GM15510 (cell line): Measurements from ENCODE around the gene RAD51AP1.

Experiments used
- POLR2A ChIP-seq: IDR thresholded peaks from 3 replicates; pipeline ENCODE4 v1.6.1; 2011; ENCODE audit warnings: borderline replicate concordance; ENCODE audit not compliant: insufficient read length; ENCODE audit errors: extremely low read depth

RAD51AP1 gene, protein sequence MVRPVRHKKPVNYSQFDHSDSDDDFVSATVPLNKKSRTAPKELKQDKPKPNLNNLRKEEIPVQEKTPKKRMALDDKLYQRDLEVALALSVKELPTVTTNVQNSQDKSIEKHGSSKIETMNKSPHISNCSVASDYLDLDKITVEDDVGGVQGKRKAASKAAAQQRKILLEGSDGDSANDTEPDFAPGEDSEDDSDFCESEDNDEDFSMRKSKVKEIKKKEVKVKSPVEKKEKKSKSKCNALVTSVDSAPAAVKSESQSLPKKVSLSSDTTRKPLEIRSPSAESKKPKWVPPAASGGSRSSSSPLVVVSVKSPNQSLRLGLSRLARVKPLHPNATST

DNA sequence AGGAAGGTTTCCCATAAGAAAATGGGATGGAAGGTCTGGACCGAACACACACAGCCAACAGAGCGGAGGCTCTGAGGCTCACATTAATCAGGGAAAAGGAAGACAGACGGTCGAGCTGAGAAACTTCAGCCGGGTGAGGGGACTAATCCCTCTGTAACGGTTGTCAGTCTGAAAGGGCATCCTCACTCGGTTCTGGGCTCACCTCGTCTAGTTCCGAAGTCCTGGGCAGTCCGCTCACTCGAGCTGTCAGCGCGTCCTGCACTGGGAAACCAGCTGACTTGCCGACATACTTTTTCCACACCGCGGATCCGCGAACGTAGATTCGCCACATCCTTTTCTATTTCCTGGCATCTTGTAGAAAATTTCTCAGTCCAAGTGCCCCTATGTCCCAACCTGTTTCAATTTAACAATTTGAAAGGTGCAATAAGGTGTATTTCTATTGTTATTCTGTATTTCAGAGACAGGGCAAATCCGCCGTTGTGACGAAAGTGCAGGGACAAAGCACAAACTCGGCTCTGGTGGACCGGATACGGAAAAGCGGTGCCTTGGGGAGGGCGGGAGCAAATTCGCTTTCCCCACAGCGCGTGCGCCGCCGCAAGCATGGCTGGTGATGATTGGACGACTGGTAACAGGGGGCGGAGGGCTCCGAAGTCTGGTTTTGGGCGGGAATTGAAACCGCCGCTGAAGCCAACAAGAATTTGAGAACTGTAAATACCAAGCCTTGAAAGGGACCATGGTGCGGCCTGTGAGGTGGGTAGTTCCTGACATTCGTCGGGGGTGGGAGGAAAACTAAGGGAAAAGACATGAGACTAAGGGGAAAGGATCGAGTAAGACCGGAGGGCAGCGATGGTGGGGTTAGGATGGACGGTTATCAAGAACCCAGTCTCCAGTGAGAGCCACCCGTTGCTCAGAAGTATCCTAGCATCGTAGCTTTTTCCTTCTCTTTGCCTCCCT, at the start of gene RAD51AP1:
TSS of gene RAD51AP1 (plus strand) at position 684 of the 954 bp plus-strand sequence. CDS start at position 734, 50 bp downstream.
- peak; percentile 58 for TF ChIP-seq POLR2A

DNA sequence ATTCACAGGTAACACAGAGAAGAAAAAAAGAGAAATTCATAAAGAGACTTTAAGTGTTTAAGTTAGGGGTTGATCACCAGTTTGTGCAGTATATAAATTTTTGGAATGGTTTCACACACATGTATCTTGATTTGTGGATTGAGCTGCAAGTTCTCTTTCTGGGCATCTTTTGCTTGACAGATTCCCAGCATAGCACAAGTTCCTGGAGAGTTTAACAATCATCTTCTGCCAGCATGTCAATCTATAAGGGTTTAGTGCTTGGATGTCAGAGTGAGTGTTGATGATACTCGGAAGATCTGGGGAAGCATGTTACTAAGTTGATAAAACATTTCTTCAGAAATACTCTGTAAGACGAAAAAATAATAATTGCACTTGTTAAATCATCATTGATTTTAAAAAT, 49.1 kb upstream of the RAD51AP1 start:
- TF ChIP-seq POLR2A, result no peak

DNA sequence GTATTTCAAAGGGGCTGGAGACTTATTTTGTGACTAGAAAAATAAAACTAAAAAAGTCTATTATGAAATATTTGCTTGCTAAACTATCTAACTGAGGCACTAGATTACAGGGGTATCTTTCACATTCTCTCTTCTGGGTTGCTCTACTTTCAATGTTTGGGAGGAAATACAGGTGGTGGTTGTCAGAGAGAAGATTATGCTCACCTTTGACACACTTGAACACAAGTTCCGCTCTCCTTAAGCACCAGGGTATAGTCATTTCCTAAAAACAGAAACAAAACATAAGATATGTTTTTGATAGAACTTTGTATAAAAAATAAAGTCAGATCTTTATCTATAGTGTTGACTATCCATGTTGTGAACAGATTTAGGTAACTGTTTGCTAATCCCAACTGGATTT, 47.7 kb upstream of the RAD51AP1 start:
- TF ChIP-seq POLR2A, result no peak

DNA sequence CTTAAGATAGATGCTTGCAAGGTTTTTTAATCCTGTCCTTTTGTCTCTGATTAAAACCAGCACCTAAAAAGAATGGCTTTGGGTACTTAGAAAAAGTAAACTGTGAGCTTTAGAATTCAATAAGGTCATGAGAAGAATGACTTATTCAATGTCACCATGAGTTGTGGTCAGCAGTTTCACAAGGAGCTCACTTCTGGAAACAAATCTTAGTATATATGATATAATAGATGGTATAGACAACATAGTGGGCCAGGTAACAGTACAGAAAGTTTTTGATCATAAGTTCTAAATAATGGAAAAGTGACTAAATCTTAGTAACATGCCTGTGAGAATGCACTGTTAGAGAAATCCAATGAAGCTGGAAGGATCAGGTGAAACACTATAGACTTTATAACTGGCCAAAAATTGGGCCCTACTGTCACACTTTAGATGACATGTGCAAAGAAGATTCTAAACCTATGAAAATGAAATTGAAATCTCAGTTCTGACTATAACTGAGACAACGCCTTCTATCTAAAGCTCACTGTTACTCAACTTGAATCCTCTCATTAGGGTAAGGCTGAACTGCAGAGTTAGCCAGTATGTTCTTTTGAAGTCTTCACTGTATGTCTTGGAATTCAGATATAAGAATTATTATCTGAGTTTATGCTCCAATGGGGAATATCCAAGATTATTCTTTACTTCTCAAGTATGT, 42.4 kb upstream of the RAD51AP1 start:
- no peak for TF ChIP-seq POLR2A

DNA sequence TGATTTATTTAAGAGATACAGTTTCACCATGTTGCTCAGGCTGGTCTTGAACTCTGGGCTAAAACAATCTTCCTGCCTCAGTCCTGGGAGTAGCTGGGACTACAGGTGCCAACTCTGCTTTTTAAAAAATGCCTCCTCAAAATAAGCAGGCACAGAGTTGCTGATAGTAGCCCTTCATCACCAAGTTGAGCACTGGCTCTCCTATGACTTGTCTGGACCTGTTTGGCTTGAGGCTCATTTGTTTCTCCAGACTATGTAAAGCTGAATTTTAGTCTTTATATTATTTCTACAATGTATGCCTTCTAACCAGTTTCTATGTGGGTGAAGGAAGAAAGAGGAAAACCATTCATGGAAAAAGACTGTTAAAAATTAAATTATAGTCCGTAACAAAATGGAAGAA, 39.5 kb upstream of the RAD51AP1 start:
- TF ChIP-seq POLR2A, result no peak

DNA sequence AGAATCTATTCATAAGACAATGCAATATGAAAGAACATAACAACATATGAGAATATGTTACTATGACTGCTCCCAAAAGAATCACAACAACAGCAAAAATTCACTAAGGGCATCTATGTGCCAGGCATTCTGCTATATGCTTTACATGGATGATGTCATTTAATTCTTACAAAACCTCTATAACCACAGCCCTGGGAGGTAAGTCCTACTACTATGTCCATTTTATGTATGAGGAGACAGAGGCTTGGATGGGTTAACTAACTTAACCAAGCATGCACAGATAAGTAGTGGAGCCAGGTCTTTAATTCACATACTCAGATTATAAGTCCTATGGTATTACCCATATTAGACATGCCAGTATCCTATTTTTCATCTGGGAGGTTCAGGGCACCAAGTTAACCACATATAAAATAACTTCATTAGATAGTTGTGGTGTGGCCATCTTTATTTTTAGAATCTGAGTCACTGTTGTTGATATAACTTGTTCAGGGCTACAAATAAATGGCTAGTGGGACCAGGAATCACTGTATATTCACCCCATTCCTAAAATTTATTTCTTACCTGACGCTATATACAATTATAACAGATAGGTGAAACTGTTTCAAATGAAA, 33.2 kb upstream of the RAD51AP1 start:
- TF ChIP-seq POLR2A, result no peak

DNA sequence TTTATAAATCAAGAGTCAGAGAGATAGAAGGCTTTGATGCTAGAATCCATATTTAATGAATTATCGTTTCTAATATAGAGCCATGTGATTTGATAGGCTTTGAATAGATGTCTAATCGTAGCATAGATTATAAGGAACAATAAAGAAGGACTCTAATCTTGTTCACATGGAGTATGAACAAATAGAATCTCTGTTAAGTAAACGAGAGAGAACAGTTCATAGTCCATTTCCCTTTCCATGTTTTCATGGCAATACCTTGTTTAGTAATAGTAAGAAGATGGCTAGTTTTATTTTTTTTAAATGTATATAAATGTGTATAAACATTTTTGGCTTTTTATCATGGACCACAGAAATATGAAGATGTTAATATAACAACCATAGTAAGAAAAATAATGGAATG, 32.3 kb upstream of the RAD51AP1 start:
- no peak for TF ChIP-seq POLR2A

DNA sequence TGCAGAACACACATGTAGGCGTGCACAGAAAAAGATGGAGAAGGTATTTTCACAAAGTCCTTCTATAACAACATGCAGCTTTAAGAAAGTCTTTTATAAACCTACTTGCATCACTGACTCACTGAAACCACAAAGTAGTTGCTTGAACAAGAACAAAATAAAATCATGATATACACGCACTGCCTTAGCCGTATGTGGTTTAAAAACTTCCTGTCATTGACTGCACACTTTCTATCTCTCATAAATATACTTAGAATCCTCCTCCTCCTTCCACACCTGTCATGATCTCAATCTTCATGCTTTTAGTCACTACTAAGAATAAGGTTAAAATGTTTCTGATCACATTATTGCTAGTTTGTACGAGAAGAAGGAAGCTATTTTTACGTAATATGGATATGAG, 31.8 kb upstream of the RAD51AP1 start:
- no peak for TF ChIP-seq POLR2A

DNA sequence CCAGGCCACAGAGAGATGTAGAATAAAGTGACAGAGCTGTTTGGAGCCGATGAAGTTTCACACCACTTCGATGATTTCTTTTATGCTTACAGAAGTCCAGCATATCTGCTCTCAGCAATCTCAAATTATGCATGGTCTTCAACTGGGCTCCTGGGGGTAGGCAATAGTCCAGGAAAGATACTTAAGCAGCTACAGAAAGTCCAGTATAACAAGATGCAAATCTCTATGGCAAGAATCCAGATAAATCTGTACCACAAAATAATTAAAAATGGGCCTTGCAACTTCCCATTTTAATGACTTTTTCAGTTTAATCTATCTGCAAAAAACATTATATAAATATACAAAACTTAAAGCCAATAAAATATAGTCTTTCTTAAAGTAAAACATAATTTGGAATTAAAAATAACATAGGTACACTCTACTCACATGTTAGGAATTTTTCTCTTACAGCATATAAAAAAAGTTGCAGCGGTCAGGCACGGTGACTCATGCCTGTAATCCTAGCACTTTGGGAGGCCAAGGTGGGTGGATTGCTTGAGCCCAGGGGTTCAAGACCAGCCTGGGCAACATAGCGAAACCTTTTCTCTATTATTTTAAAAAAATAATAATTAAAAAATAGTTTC, 20.5 kb upstream of the RAD51AP1 start:
- TF ChIP-seq POLR2A, result no peak

DNA sequence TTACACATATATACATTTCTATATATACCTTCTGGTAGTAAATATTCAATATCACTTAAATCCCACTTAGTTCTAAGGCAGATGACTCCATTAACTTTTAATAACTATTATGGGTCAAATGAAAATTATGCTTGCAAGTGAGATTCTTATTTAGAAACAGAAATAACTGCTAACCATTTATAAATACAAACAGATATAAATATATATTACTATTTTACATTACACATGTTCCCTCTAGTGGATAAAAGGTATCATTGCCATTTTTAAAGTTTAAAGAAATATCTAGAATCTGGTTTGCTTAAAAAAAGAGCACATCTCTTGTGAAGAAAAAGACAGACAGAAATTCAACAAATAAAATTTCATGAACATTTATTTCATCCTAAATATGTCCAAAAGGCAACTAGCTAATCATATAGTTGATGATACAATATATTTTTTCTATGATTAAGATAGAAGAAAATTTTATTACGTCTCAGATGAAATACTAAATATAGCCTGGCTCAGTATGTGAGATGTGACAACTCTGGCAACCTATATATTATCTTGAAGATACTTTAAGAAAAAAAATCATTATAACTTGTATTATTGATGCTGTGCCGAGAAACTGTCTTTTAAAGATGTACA, 11.7 kb upstream of the RAD51AP1 start:
- no peak for TF ChIP-seq POLR2A

DNA sequence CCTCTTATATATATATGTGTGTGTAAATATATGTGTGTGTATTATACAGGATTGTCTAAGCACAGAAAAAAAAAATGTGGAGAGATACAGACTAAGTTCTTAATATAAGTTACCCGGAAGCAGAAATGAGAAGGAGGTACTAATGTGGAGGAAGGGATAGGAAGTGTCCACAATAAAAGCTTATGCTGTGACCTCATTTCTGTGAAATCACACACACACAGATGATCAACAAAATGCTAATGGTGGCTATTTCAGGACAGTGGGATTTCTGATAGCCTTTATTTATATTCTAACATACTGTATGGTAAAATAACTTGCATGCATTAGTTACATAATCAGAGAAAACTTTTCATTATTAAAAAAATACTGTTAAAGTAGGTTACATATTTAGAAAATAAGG, 8.5 kb upstream of the RAD51AP1 start:
- no peak for TF ChIP-seq POLR2A

DNA sequence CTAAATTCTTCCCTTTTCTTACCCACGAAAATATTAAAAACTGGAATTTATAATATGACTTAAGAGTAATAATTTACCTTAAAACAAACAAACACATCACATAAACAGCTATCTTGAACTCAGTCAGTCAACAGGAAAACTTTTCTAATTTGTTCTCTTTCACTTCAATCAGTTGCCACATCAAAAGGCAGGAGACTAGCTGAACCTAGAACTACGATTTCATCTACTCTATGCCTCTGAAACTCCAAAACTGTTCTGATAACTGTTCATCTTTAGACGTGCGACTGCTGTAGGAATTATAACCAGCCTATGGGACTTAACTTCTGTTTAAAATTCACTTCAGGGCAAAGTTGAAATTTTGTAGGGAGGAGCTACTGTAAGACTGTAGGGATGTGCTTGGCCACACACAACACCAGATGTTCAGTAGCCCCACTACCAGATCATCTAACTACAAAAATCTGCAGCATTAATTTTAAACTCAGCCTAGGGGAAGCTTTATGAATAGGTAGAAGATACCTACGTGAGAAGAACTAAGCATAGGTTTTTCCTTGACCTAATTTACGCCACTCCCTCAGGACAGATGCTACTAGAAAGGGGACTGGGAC, 7.6 kb upstream of the RAD51AP1 start:
- TF ChIP-seq POLR2A, result no peak

DNA sequence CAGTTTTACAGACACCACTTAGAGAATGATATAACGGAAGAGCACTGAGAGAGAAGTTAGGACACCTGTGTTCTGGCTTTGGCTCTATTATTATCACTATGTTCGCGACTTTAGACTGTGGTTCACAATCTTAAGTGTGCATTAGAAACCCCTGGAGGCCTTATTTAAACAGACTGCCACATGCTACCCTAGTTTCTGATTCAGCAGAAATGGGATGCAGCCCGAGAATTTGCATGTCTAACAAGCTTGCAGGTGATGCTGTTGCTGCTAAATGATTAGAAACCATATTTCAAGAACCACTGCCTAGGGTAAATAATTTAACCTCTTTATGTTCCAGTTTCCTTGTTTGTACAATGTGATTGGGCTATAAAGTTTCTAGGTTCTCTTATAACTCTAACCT, 3.6 kb upstream of the RAD51AP1 start:
- TF ChIP-seq POLR2A, result no peak

DNA sequence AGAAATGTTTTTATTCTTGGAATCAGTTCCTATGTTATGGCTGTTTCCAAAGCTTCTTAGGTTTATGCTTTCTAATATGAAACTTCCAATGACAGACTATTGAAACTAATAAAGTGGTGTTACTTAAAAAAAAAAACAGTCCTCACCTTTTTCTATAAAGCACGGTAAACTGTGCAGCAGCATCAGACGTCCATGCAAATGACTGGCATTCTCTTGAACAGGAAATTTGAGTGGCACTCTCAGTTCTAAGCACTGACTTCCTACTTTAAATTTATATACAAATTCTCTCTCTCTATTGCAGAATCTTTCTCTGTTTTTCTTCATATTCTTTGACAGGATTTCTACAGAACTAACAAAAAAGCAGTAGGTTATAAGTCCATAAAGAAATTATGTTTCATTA, 2.8 kb upstream of the RAD51AP1 start:
- TF ChIP-seq POLR2A, result no peak

DNA sequence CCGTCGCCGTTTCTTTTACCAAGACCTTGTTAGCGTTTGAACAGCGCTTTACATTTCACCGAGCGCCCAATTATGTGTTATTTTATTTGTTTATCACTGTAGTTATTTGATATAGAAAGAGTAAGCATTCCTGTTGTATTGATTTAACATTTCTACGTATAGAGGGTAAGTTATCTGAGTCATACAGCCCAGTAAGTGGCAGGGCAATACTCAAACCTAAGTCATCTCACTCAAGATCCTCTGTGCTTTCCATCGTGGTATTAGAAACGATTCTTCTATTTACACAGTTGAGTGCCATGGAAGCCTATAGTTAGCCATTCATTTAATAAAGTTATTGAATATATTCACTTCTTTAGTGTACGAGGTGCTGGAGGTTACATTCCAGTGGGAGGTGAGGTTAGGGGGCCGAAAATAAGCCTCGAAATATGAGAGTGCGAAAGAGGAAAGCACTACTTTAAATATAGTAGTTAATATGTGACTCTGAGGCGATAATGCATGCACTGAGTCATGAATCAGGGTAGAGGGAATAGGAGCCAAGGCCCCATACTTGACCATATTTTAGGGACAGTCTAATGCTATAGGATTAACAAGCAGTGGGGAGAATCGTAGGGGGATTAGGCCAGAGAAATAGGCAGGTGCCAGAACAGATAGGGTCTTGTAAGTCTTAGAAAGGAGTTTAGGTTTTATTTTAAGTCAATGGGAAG, 629 bp downstream of the RAD51AP1 start:
- no peak for TF ChIP-seq POLR2A
